HFFc6 (cell line): Measurements from ENCODE around the gene ANKRD18A. TPM values are rescaled to one million over a fixed set of nuclear protein-coding genes. Genes with fewer than 3 reads are reported as not detected.

Source experiments
- DNase-seq: peaks from one replicate; pipeline ENCODE4 v3.0.0-alpha.2; 2018
- H3K27ac Mint-ChIP-seq: 2 replicates; pipeline ENCODE4 v1.8.0; 2020; ENCODE audit warnings: mild to moderate bottlenecking, mixed read lengths
- H3K27me3 Mint-ChIP-seq: 2 replicates; pipeline ENCODE4 v1.8.0; 2021; ENCODE audit warnings: mild to moderate bottlenecking, moderate library complexity, mixed read lengths; ENCODE audit not compliant: insufficient read depth
- H3K36me3 Mint-ChIP-seq: 2 replicates; pipeline ENCODE4 v1.8.0; 2021; ENCODE audit warnings: low read depth, mixed read lengths
- H3K4me1 Mint-ChIP-seq: 2 replicates; pipeline ENCODE4 v1.8.0; 2020; ENCODE audit warnings: low read depth, mixed read lengths
- H3K4me3 Mint-ChIP-seq: 2 replicates; pipeline ENCODE4 v1.8.0; 2020; ENCODE audit warnings: mild to moderate bottlenecking, moderate library complexity, mixed read lengths
- H3K9me3 Mint-ChIP-seq: 2 replicates; pipeline ENCODE4 v1.8.0; 2020; ENCODE audit warnings: mild to moderate bottlenecking, mixed read lengths
- total RNA-seq, 6 experiments: library from RNA; stranded (reverse); fragmentation: NEBNext Ultra II Directional; extraction: Animal tissue kit (Norgen Biotek cat#: 25700); gene quantifications; 2 replicates in 1 of 6; 3 replicates in 5 of 6; pipeline ENCODE4 v1.2.3, GENCODE V29; 2021
- TF ChIP-seq, protein P1 (sequence below): fragments of 200-600 bp; sonication (generic); IDR thresholded peaks from 2 replicates; pipeline ENCODE4 v1.5.0; 2021; ENCODE audit warnings: antibody characterized with exemption, mild to moderate bottlenecking

Gene ANKRD18A
- total RNA-seq, 6 experiments from 2014 or later, result 1.7 to 2.9 TPM; not detected in 4

DNA sequence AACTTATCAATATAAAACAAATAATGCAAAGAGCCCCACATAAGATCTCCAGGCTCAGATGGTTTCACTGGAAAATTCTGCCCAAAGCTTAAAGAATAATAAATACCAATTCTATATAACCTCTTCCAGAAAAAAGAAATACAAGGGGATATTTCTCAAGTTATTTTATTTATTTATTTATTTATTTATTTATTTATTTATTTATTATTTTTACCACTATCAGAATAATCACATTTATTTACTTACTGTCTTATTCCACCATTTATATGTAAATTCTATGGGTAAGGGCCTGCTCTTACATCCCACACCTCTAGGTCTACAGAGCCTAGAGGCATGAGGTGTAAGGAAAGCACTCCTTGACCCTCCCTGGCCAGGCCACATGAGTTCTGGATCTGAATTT is 91.1 kb downstream of the ANKRD18A start:
- TF ChIP-seq, protein P1, sequence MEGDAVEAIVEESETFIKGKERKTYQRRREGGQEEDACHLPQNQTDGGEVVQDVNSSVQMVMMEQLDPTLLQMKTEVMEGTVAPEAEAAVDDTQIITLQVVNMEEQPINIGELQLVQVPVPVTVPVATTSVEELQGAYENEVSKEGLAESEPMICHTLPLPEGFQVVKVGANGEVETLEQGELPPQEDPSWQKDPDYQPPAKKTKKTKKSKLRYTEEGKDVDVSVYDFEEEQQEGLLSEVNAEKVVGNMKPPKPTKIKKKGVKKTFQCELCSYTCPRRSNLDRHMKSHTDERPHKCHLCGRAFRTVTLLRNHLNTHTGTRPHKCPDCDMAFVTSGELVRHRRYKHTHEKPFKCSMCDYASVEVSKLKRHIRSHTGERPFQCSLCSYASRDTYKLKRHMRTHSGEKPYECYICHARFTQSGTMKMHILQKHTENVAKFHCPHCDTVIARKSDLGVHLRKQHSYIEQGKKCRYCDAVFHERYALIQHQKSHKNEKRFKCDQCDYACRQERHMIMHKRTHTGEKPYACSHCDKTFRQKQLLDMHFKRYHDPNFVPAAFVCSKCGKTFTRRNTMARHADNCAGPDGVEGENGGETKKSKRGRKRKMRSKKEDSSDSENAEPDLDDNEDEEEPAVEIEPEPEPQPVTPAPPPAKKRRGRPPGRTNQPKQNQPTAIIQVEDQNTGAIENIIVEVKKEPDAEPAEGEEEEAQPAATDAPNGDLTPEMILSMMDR, result no peak
- no peak overlapping the region for H3K27ac Mint-ChIP-seq
- H3K36me3 Mint-ChIP-seq, result no peaks in the 10 kb centered on the region
- no peaks in the 10 kb centered on the region; the same call in 1 of the 2 replicates for H3K9me3 Mint-ChIP-seq
- DNase-seq, result no peak
- H3K4me1 Mint-ChIP-seq, result no peaks in the 10 kb centered on the region
- no peak overlapping the region for H3K4me3 Mint-ChIP-seq
- peaks cover 5% of the 10 kb centered on the region for H3K27me3 Mint-ChIP-seq

DNA sequence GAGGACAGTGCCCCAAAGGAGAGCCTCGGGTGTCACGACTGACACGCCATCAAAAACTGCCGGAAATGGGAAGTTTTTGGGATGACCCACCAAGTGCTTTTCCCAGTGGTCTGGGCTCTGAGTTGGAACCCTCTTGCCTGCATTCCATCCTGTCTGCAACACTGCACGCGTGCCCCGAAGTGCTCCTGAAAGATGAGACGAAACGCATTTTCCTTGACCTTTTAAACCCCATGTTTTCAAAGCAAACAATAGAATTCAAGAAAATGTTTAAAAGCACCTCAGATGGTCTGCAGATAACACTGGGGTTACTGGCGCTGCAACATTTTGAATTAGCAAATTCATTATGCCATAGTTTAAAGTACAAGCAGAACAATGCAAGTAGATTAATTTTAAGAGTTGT is 92.9 kb downstream of the ANKRD18A start:
- no peaks in the 10 kb centered on the region for H3K36me3 Mint-ChIP-seq
- H3K4me3 Mint-ChIP-seq, result no peak overlapping the region
- H3K9me3 Mint-ChIP-seq, result no peaks in the 10 kb centered on the region; the same call in 1 of the 2 replicates
- H3K27me3 Mint-ChIP-seq, result peaks cover 6% of the 10 kb centered on the region
- H3K27ac Mint-ChIP-seq, result no peak overlapping the region
- no peak for DNase-seq
- no peaks in the 10 kb centered on the region for H3K4me1 Mint-ChIP-seq
- TF ChIP-seq, protein P1, result no peak

DNA sequence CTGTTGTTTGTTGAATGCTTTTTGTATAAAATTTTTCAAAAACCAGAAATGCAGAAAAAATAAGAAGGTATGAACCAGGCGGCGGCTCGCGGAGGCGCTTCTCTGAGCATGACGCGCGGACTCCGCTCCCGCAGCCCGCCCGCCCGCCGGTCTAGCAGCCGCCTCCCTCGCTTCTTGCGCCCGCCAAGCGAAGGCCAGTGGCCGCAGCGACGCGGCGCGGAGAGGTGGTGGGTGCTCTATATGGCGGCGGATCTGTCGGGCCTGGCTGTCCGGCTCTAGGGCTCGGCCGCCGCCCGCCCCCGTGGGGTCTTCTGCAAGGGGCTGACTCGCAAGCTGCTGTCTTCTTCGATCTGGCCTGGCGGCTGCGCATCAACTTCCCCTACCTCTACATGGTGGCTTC is 93.8 kb downstream of the ANKRD18A start:
- H3K4me1 Mint-ChIP-seq, result no peaks in the 10 kb centered on the region
- H3K27me3 Mint-ChIP-seq, result peaks cover 7% of the 10 kb centered on the region
- no peak overlapping the region for H3K4me3 Mint-ChIP-seq
- no peak overlapping the region for H3K27ac Mint-ChIP-seq
- H3K36me3 Mint-ChIP-seq, result no peaks in the 10 kb centered on the region
- DNase-seq, result no peak
- TF ChIP-seq, protein P1, result no peak
- no peaks in the 10 kb centered on the region; the same call in 1 of the 2 replicates for H3K9me3 Mint-ChIP-seq

DNA sequence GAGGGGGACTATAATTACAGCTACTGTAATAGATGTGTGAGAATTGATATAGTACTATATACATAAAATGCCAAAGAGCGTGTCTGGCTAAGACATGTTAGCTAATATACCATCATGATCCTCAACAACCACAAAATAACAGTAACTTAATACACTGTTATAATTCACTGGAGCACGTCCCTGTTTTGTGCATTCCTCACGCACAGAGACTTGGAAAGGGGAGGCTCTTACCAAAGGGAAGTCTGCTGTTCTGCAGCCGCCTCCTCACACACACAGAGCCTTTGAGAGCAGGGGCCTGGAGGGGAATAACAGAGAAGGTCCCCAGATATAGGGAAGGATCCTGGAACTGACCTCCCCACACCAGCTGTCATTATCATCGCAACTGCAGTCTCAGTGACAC is 97.3 kb downstream of the ANKRD18A start:
- Mint-ChIP-seq H3K36me3 (no peaks in the 10 kb centered on the region), H3K4me1 (no peaks in the 10 kb centered on the region), H3K4me3 (no peak overlapping the region), H3K27ac (no peak overlapping the region), H3K9me3 (no peaks in the 10 kb centered on the region), H3K27me3 (peaks cover 16% of the 10 kb centered on the region)
- DNase-seq, result no peak
- TF ChIP-seq, protein P1, result no peak

DNA sequence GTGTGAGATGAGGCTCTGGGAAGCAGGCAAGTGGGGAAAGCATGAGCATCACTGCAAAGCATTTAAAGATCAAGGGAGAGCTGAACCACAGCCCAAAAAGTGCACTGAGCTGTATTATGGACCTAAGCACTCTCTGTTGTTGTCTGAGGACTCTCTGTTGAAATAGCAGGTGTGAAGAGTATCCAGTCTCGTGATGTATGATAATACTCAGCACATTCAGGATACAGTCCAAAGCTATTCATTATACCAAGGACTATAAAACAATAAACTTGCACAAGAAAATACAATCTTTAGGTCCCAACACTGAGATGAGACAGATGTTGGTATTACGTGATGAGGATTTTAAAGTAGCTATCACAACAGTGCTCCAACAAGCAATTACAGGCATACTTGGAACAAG is 98.6 kb downstream of the ANKRD18A start:
- Mint-ChIP-seq H3K27ac (no peak overlapping the region), H3K4me1 (peaks cover under 1% of the 10 kb centered on the region), H3K9me3 (no peaks in the 10 kb centered on the region), H3K27me3 (peaks cover 17% of the 10 kb centered on the region), H3K36me3 (no peaks in the 10 kb centered on the region), H3K4me3 (no peak overlapping the region)
- TF ChIP-seq, protein P1, result no peak
- no peak for DNase-seq

Other genes with a start within 250 kb of the ANKRD18A start
- gene ALDH1B1, start 227.9 kb downstream of the ANKRD18A start, total RNA-seq, result 10 to 100 TPM; 34.5 to 42.0 (median 37.2) TPM
- gene IGFBPL1, start 196.1 kb downstream of the ANKRD18A start, total RNA-seq, result not detected
- not detected for gene FAM240B, start 99.5 kb upstream of the ANKRD18A start, total RNA-seq